PC-3 (cell line): Measurements from ENCODE around the gene SYT6.

ENCODE experiments used
- EZH2 ChIP-seq: fragments of 300-600 bp; sonication (generic); IDR thresholded peaks from one replicate; pipeline ENCODE4 v1.6.1; 2017; ENCODE audit warnings: antibody characterized with exemption, mild to moderate bottlenecking, low read length; ENCODE audit not compliant: unreplicated experiment
- EZH2phosphoT487 ChIP-seq: fragments of 300-600 bp; sonication (generic); IDR thresholded peaks from 2 replicates; pipeline ENCODE4 v1.6.1; 2018; ENCODE audit warnings: mild to moderate bottlenecking, antibody characterized with exemption, low read length, borderline replicate concordance
- TF ChIP-seq, protein P1 (sequence below): fragments of 300-600 bp; sonication (generic); conservative IDR thresholded peaks from 2 replicates; pipeline ENCODE4 v1.5.1; 2017; ENCODE audit warnings: antibody characterized with exemption, low read depth, mild to moderate bottlenecking, low read length

DNA sequence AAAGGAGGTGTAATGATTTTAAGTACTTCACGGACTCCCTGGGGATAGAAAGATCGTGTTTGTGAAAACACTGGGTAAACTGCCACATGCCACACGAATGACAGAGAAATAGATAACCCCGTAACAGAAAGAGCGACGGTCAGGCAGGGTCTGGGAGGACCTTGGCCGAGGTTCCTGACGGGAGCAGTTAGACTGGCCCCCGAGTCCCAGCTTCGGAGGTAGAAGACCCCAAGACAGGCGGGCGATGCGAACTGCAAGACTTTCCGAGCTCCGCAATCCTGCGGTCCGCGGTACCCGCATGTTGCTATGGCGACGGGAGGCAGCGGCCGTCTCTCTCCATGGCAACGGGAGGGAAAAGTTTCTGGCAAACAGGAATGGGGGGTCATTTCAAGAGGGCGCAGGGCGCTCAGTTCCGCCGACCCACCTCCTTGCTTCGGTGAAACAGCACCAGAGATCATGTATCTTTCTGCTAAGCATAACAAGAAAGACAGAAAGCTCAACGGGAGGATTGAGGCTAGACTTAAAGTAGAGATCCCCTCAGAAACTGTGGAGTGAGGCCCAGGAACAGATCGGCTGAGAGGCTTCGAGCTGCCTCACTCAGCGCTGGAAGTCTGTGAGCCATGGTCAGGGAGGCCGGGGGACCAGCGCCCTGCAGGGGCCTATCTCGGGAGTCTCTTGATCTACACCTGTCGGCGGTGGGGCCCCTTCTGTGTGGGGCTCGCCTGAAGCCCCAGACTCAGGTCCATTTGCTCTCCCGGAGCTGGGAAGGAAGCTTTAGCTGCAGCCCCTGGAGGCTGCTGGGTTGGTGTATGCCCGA, 685 bp upstream of the SYT6 start:
- TF ChIP-seq EZH2 (no peak), EZH2phosphoT487 (no peak)
- TF ChIP-seq, protein P1, sequence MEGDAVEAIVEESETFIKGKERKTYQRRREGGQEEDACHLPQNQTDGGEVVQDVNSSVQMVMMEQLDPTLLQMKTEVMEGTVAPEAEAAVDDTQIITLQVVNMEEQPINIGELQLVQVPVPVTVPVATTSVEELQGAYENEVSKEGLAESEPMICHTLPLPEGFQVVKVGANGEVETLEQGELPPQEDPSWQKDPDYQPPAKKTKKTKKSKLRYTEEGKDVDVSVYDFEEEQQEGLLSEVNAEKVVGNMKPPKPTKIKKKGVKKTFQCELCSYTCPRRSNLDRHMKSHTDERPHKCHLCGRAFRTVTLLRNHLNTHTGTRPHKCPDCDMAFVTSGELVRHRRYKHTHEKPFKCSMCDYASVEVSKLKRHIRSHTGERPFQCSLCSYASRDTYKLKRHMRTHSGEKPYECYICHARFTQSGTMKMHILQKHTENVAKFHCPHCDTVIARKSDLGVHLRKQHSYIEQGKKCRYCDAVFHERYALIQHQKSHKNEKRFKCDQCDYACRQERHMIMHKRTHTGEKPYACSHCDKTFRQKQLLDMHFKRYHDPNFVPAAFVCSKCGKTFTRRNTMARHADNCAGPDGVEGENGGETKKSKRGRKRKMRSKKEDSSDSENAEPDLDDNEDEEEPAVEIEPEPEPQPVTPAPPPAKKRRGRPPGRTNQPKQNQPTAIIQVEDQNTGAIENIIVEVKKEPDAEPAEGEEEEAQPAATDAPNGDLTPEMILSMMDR = no peak
